ENCODE data around the gene DNMBP.
"Not testable (repeated sequence)": the region's sequence is repeated elsewhere in the genome, so short reads cannot be mapped to it uniquely, and the experiment has no call there.

The DNMBP gene

GRCh38 chr10:100013621-100014020, 3.9 kb upstream of the DNMBP start:
- no peak for DNase-seq

GRCh38 chr10:100011906-100012305, 2.2 kb upstream of the DNMBP start:
- not testable (repeated sequence) for DNase-seq

DNA sequence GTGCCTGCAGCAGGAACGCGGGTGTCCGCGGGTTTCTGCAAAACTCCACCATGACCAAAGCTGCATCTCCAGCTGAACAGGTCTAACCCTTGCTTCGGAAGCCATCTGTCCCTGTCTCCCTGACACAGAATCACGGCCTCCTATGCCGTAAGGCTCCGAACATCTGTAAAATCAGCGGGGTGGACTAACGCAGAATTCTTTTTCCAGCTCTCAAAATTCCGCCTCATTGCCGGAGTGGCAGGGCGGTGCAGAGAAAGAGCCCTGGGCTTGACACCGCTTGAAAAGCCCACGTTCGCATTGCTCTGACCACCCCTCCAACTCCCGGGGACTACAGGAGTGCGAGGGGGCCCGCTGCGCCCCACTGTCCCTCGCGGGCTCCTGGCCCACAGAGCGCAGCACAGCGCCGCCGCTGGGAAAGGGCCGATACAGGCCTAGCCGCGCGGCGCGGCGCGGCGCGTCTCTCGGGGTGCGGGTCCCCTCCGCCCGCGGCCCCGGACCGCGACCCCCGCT, 409 bp downstream of the DNMBP start:
- DNase-seq = peak; percentile 41

- no peak for DNase-seq
Observed at GRCh38 chr10:100008708-100009282, 952 bp downstream of the DNMBP start.

- DNase-seq = no peak
Observed at GRCh38 chr10:100008142-100008522, 1.6 kb downstream of the DNMBP start.

DNA sequence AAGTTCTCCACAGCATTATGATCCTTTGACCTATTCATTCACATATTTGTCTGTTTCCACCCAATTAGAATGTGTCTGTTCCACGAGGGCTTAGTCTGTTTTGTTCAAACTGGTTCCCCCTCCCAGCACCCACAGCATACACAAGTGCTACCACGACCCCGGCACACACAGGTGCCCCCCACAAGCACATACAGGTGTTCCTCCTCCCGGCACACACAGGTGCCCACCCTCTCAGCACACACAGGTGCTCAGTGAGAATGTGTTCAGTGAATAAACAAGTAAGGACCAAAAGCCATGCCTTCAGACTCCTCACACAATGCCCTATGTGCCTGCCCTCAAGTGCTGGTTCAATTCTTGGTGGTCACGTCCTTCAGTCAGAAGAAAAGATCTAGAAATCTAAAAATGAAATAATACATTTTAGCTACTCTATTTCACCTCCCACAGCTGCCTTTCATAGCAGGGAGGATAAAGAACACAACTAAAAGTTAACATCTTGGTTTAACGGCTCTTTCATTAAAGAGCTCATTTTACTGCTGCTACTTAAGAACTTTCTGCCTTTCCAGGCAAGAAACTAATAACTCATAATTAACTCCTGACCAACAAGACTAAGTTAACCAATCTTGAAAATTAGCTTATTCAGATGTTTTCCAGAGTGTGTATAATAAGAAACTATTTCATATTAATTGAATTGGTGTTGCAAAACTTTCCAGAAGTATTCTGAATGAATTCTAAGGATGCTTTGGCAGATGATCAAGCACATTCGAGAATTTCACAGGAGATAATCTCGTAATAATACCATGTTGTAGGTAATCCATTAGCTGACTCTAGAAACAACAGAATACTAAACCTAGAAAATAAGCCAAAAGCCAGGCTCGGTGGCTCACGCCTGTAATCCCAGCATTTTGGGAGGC, 2.3 kb downstream of the DNMBP start:
- DNase-seq = no peak

- no peak for DNase-seq
Observed at GRCh38 chr10:100006243-100006886, 3.4 kb downstream of the DNMBP start.

GRCh38 chr10:100004805-100005510, 4.8 kb downstream of the DNMBP start:
- DNase-seq = no peak

GRCh38 chr10:100000109-100000644, 9.6 kb downstream of the DNMBP start:
- no peak for DNase-seq

DNA sequence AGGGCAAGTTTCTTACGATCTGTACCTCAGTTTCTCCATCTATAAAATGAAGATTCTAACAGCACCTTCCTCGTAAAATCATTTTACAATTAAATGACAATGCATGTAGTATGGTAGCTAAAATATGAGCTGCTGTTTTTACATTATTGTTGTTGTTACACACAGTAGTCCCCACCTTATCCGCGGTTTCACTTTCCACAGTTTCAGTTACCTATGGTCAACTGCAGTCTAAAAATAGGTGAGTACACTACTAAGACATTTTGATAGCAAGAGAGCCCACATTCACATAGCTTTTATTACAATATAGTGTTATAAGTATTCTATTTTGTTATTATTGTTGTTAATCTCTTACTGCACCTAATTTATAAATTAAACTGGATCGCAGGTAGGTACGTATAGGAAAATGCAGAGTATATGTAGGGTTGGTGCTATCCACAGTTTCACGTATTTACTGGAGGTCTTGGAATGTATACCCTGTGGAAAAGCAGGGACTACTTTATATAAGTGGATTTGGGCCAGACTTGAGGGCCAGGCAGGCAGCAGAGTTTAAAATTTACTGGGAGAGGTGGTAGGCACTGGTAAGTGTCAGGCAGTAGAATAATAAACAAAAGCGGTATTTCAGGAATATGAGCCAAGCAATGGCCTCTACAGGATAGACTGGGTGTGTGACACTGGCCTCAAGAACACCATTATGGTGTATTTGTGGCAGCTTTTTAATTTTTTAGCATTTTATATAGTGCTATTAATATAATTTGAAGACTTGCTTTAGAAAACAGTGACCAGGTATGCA, 10.2 kb downstream of the DNMBP start:
- DNase-seq = no peak

GRCh38 chr10:99998889-99999288, 10.9 kb downstream of the DNMBP start:
- DNase-seq = no peak

- no peak for DNase-seq
Observed at GRCh38 chr10:99996671-99997648, 12.8 kb downstream of the DNMBP start.

DNA sequence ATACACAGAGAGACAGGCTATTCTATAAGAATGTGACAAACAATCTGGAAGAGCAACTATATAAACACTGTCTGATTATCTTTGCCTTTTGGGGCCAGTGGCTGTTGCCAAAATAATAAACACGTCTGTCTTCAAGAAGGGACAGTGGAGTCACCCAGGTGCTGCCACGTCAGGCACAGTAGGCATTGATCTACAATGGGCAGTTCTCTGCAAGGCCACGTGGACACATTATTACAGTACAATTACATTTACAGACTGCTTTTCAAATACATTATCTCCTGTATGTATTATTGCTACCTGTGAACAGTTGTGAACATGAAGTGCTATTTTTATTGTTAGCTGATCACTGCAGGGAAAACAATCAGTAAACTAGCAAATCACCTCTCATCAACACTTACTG, 14.0 kb downstream of the DNMBP start:
- no peak for DNase-seq

- DNase-seq = no peak
Observed at GRCh38 chr10:99995269-99995668, 14.5 kb downstream of the DNMBP start.

DNA sequence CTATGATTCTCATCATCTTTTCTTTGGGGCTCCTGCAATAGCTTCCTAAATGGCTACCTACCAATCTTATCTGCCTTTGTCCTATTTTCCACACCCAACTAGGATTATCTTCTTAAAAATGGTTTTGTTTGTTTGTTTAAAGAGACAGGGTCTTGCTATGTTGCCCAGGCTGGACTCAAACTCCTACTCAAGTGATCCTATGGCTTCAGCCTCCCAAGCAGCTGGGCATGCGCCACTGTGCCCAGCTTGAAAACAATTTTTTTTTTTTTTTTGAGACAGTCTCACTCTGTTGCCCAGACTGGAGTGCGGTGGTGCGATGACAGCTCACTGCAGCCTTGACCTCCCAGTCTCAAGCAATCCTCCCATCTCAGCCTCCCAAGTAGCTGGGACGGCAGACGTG, 14.9 kb downstream of the DNMBP start:
- DNase-seq = no peak

DNA sequence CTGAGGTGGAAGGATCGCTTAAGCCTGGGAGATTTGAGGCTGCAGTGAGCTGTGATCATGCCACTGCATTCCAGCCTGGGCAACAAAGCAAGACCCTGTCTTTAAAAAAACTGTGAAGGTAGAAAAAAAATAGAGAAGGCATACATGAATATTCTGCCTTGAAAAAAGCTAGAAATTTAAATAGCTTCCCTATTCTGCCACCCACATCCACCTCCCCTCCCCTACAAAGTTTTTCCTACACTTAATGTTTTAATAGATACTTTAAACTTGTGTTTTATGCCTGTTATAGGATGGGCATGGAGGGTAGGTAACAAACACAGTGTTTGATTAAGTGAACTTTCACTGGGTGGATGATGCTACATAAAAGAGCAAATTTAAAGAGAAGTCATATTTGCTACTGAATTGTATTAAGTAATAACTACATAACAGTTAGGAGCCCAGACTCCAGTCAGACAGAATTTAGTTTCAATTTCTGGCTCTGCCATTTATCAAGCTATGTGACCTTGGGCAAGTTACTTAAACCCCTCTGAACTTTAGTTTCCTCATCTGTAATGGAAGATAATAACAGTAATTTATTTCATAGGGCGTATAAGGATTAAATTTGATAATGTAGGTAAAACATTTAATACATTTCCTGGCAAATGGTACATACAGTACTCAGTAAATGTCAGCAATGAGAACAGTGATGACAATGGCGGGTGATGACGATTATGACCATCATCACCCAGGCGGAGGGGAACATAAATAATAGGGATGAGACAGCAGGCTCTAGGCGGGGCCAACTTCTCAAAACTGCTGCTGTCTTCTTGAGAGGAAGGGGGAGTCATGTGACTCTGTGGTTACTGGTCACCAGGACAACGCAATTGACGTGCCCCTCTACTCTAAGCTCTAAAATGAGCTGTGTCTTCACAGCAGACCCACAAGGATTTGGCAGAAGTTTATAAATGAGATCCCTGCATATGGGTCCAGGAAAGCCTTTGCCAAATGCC, 15.8 kb downstream of the DNMBP start:
- DNase-seq = no peak

DNA sequence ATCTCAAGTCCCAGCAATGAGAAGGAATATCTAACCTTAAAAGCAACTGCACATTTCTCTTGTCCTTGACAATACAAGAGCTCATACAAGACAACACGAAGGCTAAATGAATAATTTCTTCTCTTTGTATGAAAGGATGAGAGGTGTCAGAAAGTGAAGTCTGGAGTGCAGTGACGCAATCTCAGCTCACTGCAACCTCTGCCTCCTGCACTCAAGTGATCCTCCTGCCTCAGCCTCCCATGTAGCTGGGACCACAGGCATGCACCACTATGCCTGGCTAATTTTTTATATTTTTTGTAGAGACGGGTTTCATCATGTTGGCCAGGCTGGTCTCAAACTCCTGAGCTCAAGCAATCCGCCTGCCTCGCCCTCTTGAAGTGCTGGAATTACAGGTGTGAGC, 24.1 kb downstream of the DNMBP start:
- not testable (repeated sequence) for DNase-seq

GRCh38 chr10:99984211-99985034, 25.3 kb downstream of the DNMBP start:
- no peak for DNase-seq

All from NCI-H345 (cell line).